DMS153 treated with DMSO at 0.1 percent for 48 hours (cell line): ENCODE results near the gene KIF11.
"Not testable (repeated sequence)": the region's sequence is repeated elsewhere in the genome, so short reads cannot be mapped to it uniquely, and the experiment has no call there.

Experiments used
- DNase-seq: peaks from one replicate; lab custom pipeline; 2025; ENCODE audit not compliant: unreplicated experiment; lab: John Stamatoyannopoulos, UW

The KIF11 gene

GRCh38 chr10:92592761-92593618 is at the start of gene KIF11:
KIF11 (plus strand) TSS chr10:92593130; CDS start chr10:92593376, 246 bp downstream.
- peak; percentile 94 for DNase-seq

GRCh38 chr10:92544296-92544695 is 48.6 kb upstream of the KIF11 start:
- DNase-seq, result no peak

- no peak for DNase-seq
Measured at GRCh38 chr10:92545556-92545955, 47.4 kb upstream of the KIF11 start.

GRCh38 chr10:92547676-92548075 is 45.3 kb upstream of the KIF11 start:
- DNase-seq, result no peak

GRCh38 chr10:92550924-92551323 is 42.0 kb upstream of the KIF11 start:
- no peak for DNase-seq

GRCh38 chr10:92552310-92552709 is 40.6 kb upstream of the KIF11 start:
- DNase-seq, result no peak

- no peak for DNase-seq
Measured at GRCh38 chr10:92553959-92554358, 39.0 kb upstream of the KIF11 start.

GRCh38 chr10:92559046-92559445 is 33.9 kb upstream of the KIF11 start:
- no peak for DNase-seq

- DNase-seq, result no peak
Measured at GRCh38 chr10:92562424-92562823, 30.5 kb upstream of the KIF11 start.

- no peak for DNase-seq
Measured at GRCh38 chr10:92567952-92568600, 24.9 kb upstream of the KIF11 start.

GRCh38 chr10:92569071-92569470 is 23.9 kb upstream of the KIF11 start:
- no peak for DNase-seq

- not testable (repeated sequence) for DNase-seq
Measured at GRCh38 chr10:92569663-92570062, 23.3 kb upstream of the KIF11 start.

- DNase-seq, result no peak
Measured at GRCh38 chr10:92571649-92572048, 21.3 kb upstream of the KIF11 start.

GRCh38 chr10:92572362-92573090 is 20.4 kb upstream of the KIF11 start:
- no peak for DNase-seq

- no peak for DNase-seq
Measured at GRCh38 chr10:92573091-92573797, 19.7 kb upstream of the KIF11 start.

GRCh38 chr10:92573798-92574547 is 19.0 kb upstream of the KIF11 start, which contains the start of gene IDE:
IDE (minus strand) TSS chr10:92574093; CDS start chr10:92574019, 74 bp downstream.
- peak; percentile 75 for DNase-seq

- peak; percentile 61 for DNase-seq
Measured at GRCh38 chr10:92574548-92575261, 18.2 kb upstream of the KIF11 start.

- DNase-seq, result no peak
Measured at GRCh38 chr10:92575961-92576360, 17.0 kb upstream of the KIF11 start.

GRCh38 chr10:92582347-92582746 is 10.6 kb upstream of the KIF11 start:
- DNase-seq, result not testable (repeated sequence)
